Mucosa of descending colon (tissue), 3 donors: ENCODE results near the gene MED13. TPM values are rescaled to one million over a fixed set of nuclear protein-coding genes. Genes with fewer than 3 reads are reported as not detected.

Experiments
- ATAC-seq: fragments of 200-7000 bp; cut with Tn5 transposase; one replicate; pipeline ENCODE4 v1.9.1; 2020; ENCODE audit warnings: mild to moderate bottlenecking, moderate library complexity
- DNase-seq, 3 donors: peaks; one replicate each; pipeline ENCODE4 v3.0.0-alpha.2; 2020
- H3K36me3 ChIP-seq: fragments of 200-600 bp; one replicate; pipeline ENCODE4 v1.8.0; 2021; ENCODE audit warnings: low read depth, mild to moderate bottlenecking
- H3K4me1 ChIP-seq: fragments of 200-600 bp; one replicate; pipeline ENCODE4 v1.8.0; 2021; ENCODE audit warnings: low read depth, mild to moderate bottlenecking
- H3K4me3 ChIP-seq: fragments of 200-600 bp; one replicate; pipeline ENCODE4 v1.8.0; 2021; ENCODE audit warnings: mild to moderate bottlenecking
- H3K9me3 ChIP-seq: fragments of 200-600 bp; one replicate; pipeline ENCODE4 v1.8.0; 2021; ENCODE audit warnings: mild to moderate bottlenecking
- CTCF ChIP-seq: fragments of 200-600 bp; IDR thresholded peaks from one replicate; pipeline ENCODE4 v1.8.0; 2022; ENCODE audit warnings: antibody characterized with exemption, mild to moderate bottlenecking
- intact Hi-C, 2 donors: fragments of 100-400 bp; cut with DNase I in 1 of 2; cut with micrococcal nuclease in 1 of 2; formaldehyde crosslinking; loops; one replicate each; pipeline versions ENCODE4 v1.11.0 to v1.11.1; 2022; cut with DNase I, micrococcal nuclease
- total RNA-seq, 3 donors: library from RNA; stranded (reverse); fragmentation: NEBNext Ultra II Directional in 2 of 3; extraction: Animal tissue kit (Norgen Biotek cat#: 25700) in 2 of 3; gene quantifications; one replicate each; pipeline versions ENCODE4 v1.2.1 to v1.2.4, GENCODE V29; 2021 to 2023
- donor health status: DM: no; HTN: no; CAD: no; lungs with moderate emphysema.
- donor health status: DM: no; HTN: no; CAD: no.
- donor health status: DM: no; HTN: yes; CAD: no.

MED13 gene
- total RNA-seq, 3 donors from 2014 or later: 71.1 to 104 (median 82.4) TPM

- ATAC-seq: no peak
These were observed 40.2 kb downstream of the MED13 start for GRCh38 chr17:62024866-62025265.

GRCh38 chr17:62017912-62018311, 47.2 kb downstream of the MED13 start:
- intact Hi-C loops: no loop called here
- H3K9me3 ChIP-seq: no peaks in the 10 kb centered on the region
- H3K36me3 ChIP-seq: no peaks in the 10 kb centered on the region
- no peak for DNase-seq
- TF ChIP-seq CTCF: no peak
- no peaks in the 10 kb centered on the region for H3K4me1 ChIP-seq
- no peak overlapping the region for H3K4me3 ChIP-seq
- ATAC-seq: no peak

More at GRCh38 chr17:62024866-62025265, 40.2 kb downstream of the MED13 start:
- DNase-seq: no peak
- no peaks in the 10 kb centered on the region for H3K9me3 ChIP-seq
- H3K36me3 ChIP-seq: peaks cover 7% of the 10 kb centered on the region
- intact Hi-C loops: no loop called here
- no peak overlapping the region for H3K4me3 ChIP-seq
- no peak for TF ChIP-seq CTCF
- H3K4me1 ChIP-seq: no peaks in the 10 kb centered on the region

- DNase-seq (no peak), ATAC-seq (no peak)
- TF ChIP-seq CTCF: no peak
- Histone ChIP-seq H3K4me3 (no peak overlapping the region), H3K9me3 (no peaks in the 10 kb centered on the region), H3K4me1 (no peaks in the 10 kb centered on the region), H3K36me3 (no peaks in the 10 kb centered on the region)
- intact Hi-C loops: no loop called here
These were observed 47.6 kb downstream of the MED13 start for GRCh38 chr17:62017496-62017895.

- ATAC-seq: no peak
- no peaks in the 10 kb centered on the region for H3K36me3 ChIP-seq
- TF ChIP-seq CTCF: no peak
- no peaks in the 10 kb centered on the region for H3K9me3 ChIP-seq
- H3K4me1 ChIP-seq: no peaks in the 10 kb centered on the region
- no peak for DNase-seq
- intact Hi-C loops: no loop called here
- H3K4me3 ChIP-seq: no peak overlapping the region
These were observed 50.6 kb downstream of the MED13 start for GRCh38 chr17:62014526-62014925.

GRCh38 chr17:62009220-62009619, 55.9 kb downstream of the MED13 start:
- ATAC-seq: no peak
- Histone ChIP-seq H3K4me1 (no peaks in the 10 kb centered on the region), H3K4me3 (no peak overlapping the region), H3K9me3 (no peaks in the 10 kb centered on the region), H3K36me3 (no peaks in the 10 kb centered on the region)
- TF ChIP-seq CTCF: no peak
- intact Hi-C loops: no loop called here
- DNase-seq: no peak

- DNase-seq (no peak), ATAC-seq (no peak)
- H3K4me1 ChIP-seq: no peaks in the 10 kb centered on the region
- H3K4me3 ChIP-seq: no peak overlapping the region
- intact Hi-C loops: no loop called here
- no peaks in the 10 kb centered on the region for H3K9me3 ChIP-seq
- no peaks in the 10 kb centered on the region for H3K36me3 ChIP-seq
- no peak for TF ChIP-seq CTCF
These were observed 56.8 kb downstream of the MED13 start for GRCh38 chr17:62008294-62008693.
